H9 (cell line): ENCODE measurements around the gene GLT8D1. TPM values are rescaled to one million over a fixed set of nuclear protein-coding genes. Genes with fewer than 3 reads are reported as not detected.

ENCODE experiments used
- DNase-seq: peaks from one replicate; pipeline ENCODE4 v3.0.0-alpha.2; 2017
- H2AFZ ChIP-seq: one replicate; pipeline ENCODE4 v1.6.1; 2013; ENCODE audit warnings: mild to moderate bottlenecking, low read length, control low read depth, moderate library complexity
- H2AK5ac ChIP-seq: 2 replicates; pipeline ENCODE4 v1.6.1; 2013; ENCODE audit warnings: low read length, control low read depth, mixed read lengths; ENCODE audit not compliant: insufficient read length
- H2BK120ac ChIP-seq: one replicate; pipeline ENCODE4 v1.6.1; 2013; ENCODE audit warnings: low read depth, mild to moderate bottlenecking, low read length, control low read depth, inconsistent platforms; ENCODE audit not compliant: poor library complexity, severe bottlenecking
- H2BK12ac ChIP-seq: 2 replicates; pipeline ENCODE4 v1.6.1; 2013; ENCODE audit warnings: low read length, control low read depth, mixed read lengths, low read depth; ENCODE audit not compliant: insufficient read length
- H2BK15ac ChIP-seq: 2 replicates; pipeline ENCODE4 v1.6.1; 2013; ENCODE audit warnings: low read depth, low read length, control low read depth
- H2BK20ac ChIP-seq: one replicate; pipeline ENCODE4 v1.6.1; 2013; ENCODE audit warnings: low read depth, mild to moderate bottlenecking, low read length, control low read depth, inconsistent platforms; ENCODE audit not compliant: poor library complexity, severe bottlenecking
- H2BK5ac ChIP-seq: 2 replicates; pipeline ENCODE4 v1.6.1; 2013; ENCODE audit warnings: low read length, control low read depth, mixed read lengths; ENCODE audit not compliant: insufficient read length
- H3K14ac ChIP-seq: 2 replicates; pipeline ENCODE4 v1.6.1; 2013; ENCODE audit warnings: low read length, control low read depth; ENCODE audit not compliant: insufficient read depth
- H3K18ac ChIP-seq: 2 replicates; pipeline ENCODE4 v1.6.1; 2013; ENCODE audit warnings: low read depth, mild to moderate bottlenecking, mixed read lengths, low read length, control low read depth; ENCODE audit not compliant: insufficient read length
- H3K23ac ChIP-seq: 2 replicates; pipeline ENCODE4 v1.6.1; 2013; ENCODE audit warnings: low read length, control low read depth, mixed read lengths, low read depth; ENCODE audit not compliant: insufficient read length
- H3K23me2 ChIP-seq: 2 replicates; pipeline ENCODE4 v1.6.1; 2013; ENCODE audit warnings: low read depth, mild to moderate bottlenecking, mixed read lengths, low read length, control low read depth; ENCODE audit not compliant: insufficient read length, poor library complexity, severe bottlenecking
- H3K27ac ChIP-seq: 2 replicates; pipeline ENCODE4 v1.5.1; 2013; ENCODE audit warnings: low read length, control low read depth, mixed read lengths, low read depth; ENCODE audit not compliant: insufficient read length
- H3K27me3 ChIP-seq: 2 replicates; pipeline ENCODE4 v1.6.1; 2013; ENCODE audit warnings: low read length, control low read depth, inconsistent platforms; ENCODE audit not compliant: insufficient read depth
- H3K4ac ChIP-seq: 2 replicates; pipeline ENCODE4 v1.6.1; 2013; ENCODE audit warnings: low read depth, mild to moderate bottlenecking, control low read depth, inconsistent platforms, low read length, moderate library complexity
- H3K4me1 ChIP-seq: 2 replicates; pipeline ENCODE4 v1.6.1; 2013; ENCODE audit warnings: low read length, control low read depth, inconsistent platforms; ENCODE audit not compliant: insufficient read depth
- H3K4me2 ChIP-seq: 2 replicates; pipeline ENCODE4 v1.6.1; 2013; ENCODE audit warnings: low read length, control low read depth, mixed read lengths; ENCODE audit not compliant: insufficient read length, insufficient read depth
- H3K56ac ChIP-seq: 2 replicates; pipeline ENCODE4 v1.6.1; 2013; ENCODE audit warnings: low read depth, mild to moderate bottlenecking, mixed read lengths, low read length, control low read depth; ENCODE audit not compliant: insufficient read length
- H3K79me1 ChIP-seq: 2 replicates; pipeline ENCODE4 v1.6.1; 2013; ENCODE audit warnings: low read depth, mild to moderate bottlenecking, moderate library complexity, low read length, control low read depth, inconsistent platforms; ENCODE audit not compliant: insufficient read depth, poor library complexity, severe bottlenecking
- H3K79me2 ChIP-seq: 2 replicates; pipeline ENCODE4 v1.6.1; 2013; ENCODE audit warnings: low read length, control low read depth, inconsistent platforms; ENCODE audit not compliant: insufficient read depth
- H3K9ac ChIP-seq: 2 replicates; pipeline ENCODE4 v1.6.1; 2013; ENCODE audit warnings: low read length, control low read depth, mixed read lengths; ENCODE audit not compliant: insufficient read length; ENCODE audit errors: extremely low read depth
- H3K9me3 ChIP-seq: one replicate; pipeline ENCODE4 v1.6.1; 2013; ENCODE audit warnings: low read depth, low read length, inconsistent platforms; ENCODE audit not compliant: control insufficient read depth
- H3T11ph ChIP-seq: one replicate; pipeline ENCODE4 v1.6.1; 2013; ENCODE audit warnings: mild to moderate bottlenecking, low read length, control low read depth, inconsistent platforms
- H4K20me1 ChIP-seq: one replicate; pipeline ENCODE4 v1.6.1; 2013; ENCODE audit not compliant: control insufficient read depth, insufficient read length, insufficient read depth
- H4K5ac ChIP-seq: 2 replicates; pipeline ENCODE4 v1.6.1; 2013; ENCODE audit warnings: low read depth, mild to moderate bottlenecking, mixed read lengths, low read length, control low read depth; ENCODE audit not compliant: insufficient read length
- H4K8ac ChIP-seq: replicated peaks from 2 replicates; pipeline ENCODE4 v1.6.1; 2013; ENCODE audit warnings: low read length, control low read depth, mixed read lengths, low read depth; ENCODE audit not compliant: insufficient read length
- H4K91ac ChIP-seq: 2 replicates; pipeline ENCODE4 v1.6.1; 2013; ENCODE audit warnings: low read depth, mild to moderate bottlenecking, moderate library complexity, mixed read lengths, low read length, control low read depth; ENCODE audit not compliant: insufficient read length
- H3K27ac Mint-ChIP-seq, 3 experiments: 2 replicates in 2 of 3; 3 replicates in 1 of 3; pipeline ENCODE4 v1.8.0; 2020 to 2021; ENCODE audit warnings: mixed read lengths in 3 of 3, mild to moderate bottlenecking in 1 of 3, moderate library complexity in 1 of 3
- H3K27me3 Mint-ChIP-seq: 2 replicates; pipeline ENCODE4 v1.8.0; 2021; ENCODE audit warnings: low read depth, mild to moderate bottlenecking, moderate library complexity, mixed read lengths
- H3K36me3 Mint-ChIP-seq, 3 experiments: 2 replicates in 2 of 3; 3 replicates in 1 of 3; pipeline ENCODE4 v1.8.0; 2020 to 2021; ENCODE audit warnings: low read depth in 3 of 3, mixed read lengths in 3 of 3; ENCODE audit not compliant: insufficient read depth in 1 of 3
- H3K4me1 Mint-ChIP-seq, 2 experiments: 2 replicates each; pipeline ENCODE4 v1.8.0; 2020; ENCODE audit warnings: mixed read lengths in 2 of 2
- H3K4me3 Mint-ChIP-seq, 2 experiments: 2 replicates in 1 of 2; 3 replicates in 1 of 2; pipeline ENCODE4 v1.8.0; 2020 to 2021; ENCODE audit warnings: mild to moderate bottlenecking in 2 of 2, mixed read lengths in 2 of 2, moderate library complexity in 1 of 2
- H3K9me3 Mint-ChIP-seq, 2 experiments: 2 replicates in 1 of 2; 3 replicates in 1 of 2; pipeline ENCODE4 v1.8.0; 2020; ENCODE audit warnings: mild to moderate bottlenecking in 2 of 2, mixed read lengths in 2 of 2, moderate library complexity in 1 of 2
- CTCF ChIP-seq: fragments of 200-600 bp; sonication (generic); conservative IDR thresholded peaks from 3 replicates; pipeline ENCODE4 v1.8.0; 2021; ENCODE audit warnings: antibody characterized with exemption, mild to moderate bottlenecking
- WGBS: extraction: QIAGEN DNeasy Blood & Tissue Kit; methylation state at CpG from one replicate; pipeline ENCODE4 v1.1.7; 2013; ENCODE audit warnings: missing lambda C conversion rate, low lambda C conversion rate, mixed read lengths; ENCODE audit not compliant: insufficient read length; ENCODE audit errors: extremely low coverage; 5-methylcytosine and 5-hydroxymethylcytosine counted together
- total RNA-seq: library from RNA; stranded (reverse); gene quantifications from 2 replicates; pipeline ENCODE4 v1.2.1, GENCODE V29; 2021

Gene GLT8D1
- total RNA-seq, 1 experiment from 2014 or later, result 39.3 TPM

- Histone ChIP-seq H4K20me1 (no peaks in the 10 kb centered on the region), H3K23me2 (no peaks in the 10 kb centered on the region), H2BK120ac (no peak overlapping the region), H3K9me3 (no peaks in the 10 kb centered on the region), H3K23ac (no peak overlapping the region), H3K27ac (no peak overlapping the region), H3T11ph (no peak overlapping the region), H3K14ac (no peak overlapping the region), H3K79me1 (peaks cover 3% of the 10 kb centered on the region), H2BK15ac (no peak overlapping the region), H3K4ac (no peak overlapping the region), H3K56ac (no peak overlapping the region), H3K4me1 (no peaks in the 10 kb centered on the region), H4K8ac (no peak overlapping the region), H3K9ac (no peak overlapping the region), H2BK12ac (no peak overlapping the region), H4K5ac (no peak overlapping the region), H3K18ac (no peak overlapping the region), H2BK5ac (no peak overlapping the region), H3K4me2 (no peak overlapping the region), H2BK20ac (no peak overlapping the region), H4K91ac (no peak overlapping the region), H3K79me2 (no peaks in the 10 kb centered on the region), H2AFZ (no peak overlapping the region), H3K27me3 (no peaks in the 10 kb centered on the region), H2AK5ac (no peak overlapping the region)
- Mint-ChIP-seq H3K27me3 (no peaks in the 10 kb centered on the region), H3K4me1 (peaks cover 0 to 4% of the 10 kb centered on the region in 2 experiments; a peak in 2 of 4 replicates), H3K9me3 (no peaks in the 10 kb centered on the region), H3K4me3 (no peak overlapping the region), H3K36me3 (peaks cover 15 to 55% (median 42%) of the 10 kb centered on the region in 3 experiments; a peak in 6 of 7 replicates), H3K27ac (0 out of 7 replicates have a peak overlapping the region, but pooled peaks of 1 of the 3 experiments have one; percentile 16)
- no peak for TF ChIP-seq CTCF
- no CpG with 5 or more reads among the region's 1 CpG for WGBS
- no peak for DNase-seq
Observed at GRCh38 chr3:52671676-52672075, 33.9 kb downstream of the GLT8D1 start.
